GM19452 (cell line): ENCODE results near the gene ATG7.
"Not testable (repeated sequence)": the region's sequence is repeated elsewhere in the genome, so short reads cannot be mapped to it uniquely, and the experiment has no call there.

Source experiments
- ATAC-seq: cut with Tn5 transposase; IDR thresholded peaks from one replicate; pipeline ENCODE4 v1.9.1; 2021; ENCODE audit not compliant: unreplicated experiment

The ATG7 gene

DNA sequence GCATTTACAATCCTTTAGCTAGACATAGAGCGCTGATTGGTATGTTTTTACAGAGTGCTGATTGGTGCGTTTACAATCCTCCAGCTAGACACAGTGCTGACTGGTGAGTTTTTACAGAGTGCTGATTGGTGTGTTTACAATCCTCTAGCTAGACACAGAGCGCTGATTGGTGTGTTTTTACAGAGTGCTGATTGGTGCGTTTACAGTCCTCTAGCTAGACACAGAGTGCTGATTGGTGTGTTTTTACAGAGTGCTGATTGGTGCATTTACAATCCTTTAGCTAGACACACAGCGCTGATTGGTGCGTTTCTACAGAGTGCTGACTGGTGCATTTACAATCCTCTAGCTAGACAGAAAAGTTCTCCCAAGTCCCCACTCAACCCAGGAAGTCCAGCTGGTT, 76.7 kb downstream of the ATG7 start:
- not testable (repeated sequence) for ATAC-seq

- ATAC-seq = no peak
Measured at GRCh38 chr3:11349446-11349845, 77.2 kb downstream of the ATG7 start.

GRCh38 chr3:11350374-11350773, 78.2 kb downstream of the ATG7 start:
- no peak for ATAC-seq

DNA sequence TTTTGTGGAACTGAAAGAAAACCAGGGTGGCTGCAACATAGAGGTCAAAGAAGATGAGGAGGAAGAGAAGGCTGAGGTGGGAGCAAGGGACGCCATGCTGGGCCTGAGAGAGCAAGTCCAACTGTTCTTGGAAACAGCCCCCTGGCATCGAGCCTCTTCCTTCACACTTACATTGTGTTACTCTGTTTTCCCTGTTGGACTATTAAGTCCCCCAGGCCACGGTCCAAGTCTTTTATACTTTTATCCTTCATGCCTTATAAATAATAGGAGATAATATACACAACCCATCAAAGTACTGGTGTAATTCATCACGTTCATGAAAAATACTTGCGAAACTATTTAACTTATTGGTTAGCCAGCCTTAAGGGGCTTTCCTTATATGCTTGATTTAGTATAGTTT, 79.3 kb downstream of the ATG7 start:
- no peak for ATAC-seq

DNA sequence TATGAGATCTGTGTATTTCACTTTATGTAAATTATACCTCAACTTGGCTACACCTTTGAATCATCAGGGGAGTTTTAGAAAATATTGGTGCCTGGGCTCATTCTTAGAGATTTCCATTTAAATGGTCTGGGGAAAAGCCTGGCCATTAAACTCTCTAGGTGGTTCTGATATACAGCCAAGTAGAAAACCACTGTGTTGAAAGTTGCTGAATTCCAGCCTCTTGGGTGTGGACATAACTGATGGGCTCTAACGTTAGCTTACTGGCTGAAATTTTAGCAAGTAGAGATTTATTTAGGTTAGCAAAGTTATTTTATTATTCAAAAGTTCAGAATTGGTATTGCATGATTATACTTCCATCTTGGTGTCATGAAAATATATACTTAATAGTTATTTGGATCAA, 84.1 kb downstream of the ATG7 start:
- ATAC-seq = no peak

- ATAC-seq = no peak
Measured at GRCh38 chr3:11362600-11362999, 90.4 kb downstream of the ATG7 start.

DNA sequence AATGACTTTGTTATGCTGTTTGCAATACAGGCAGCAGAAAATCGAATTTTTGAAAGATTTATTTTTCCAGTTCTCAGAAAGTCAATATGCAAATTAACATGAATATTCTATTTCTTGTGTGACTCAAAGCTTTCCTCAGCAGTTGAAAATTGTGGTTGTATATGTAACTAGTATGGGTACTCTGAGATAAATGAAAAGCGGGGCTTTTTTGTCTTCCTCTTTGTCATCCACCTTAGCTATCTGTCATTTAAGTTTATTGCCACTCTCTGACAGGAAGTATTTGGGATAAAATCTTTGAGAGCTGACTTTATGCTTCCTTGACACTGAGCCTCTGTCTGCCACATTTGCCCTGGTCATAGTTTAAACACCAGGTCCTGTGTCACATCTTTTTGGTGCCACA, 91.5 kb downstream of the ATG7 start:
- no peak for ATAC-seq

GRCh38 chr3:11364181-11364580, 92.0 kb downstream of the ATG7 start:
- ATAC-seq = no peak

GRCh38 chr3:11367143-11367693, 95.0 kb downstream of the ATG7 start:
- ATAC-seq = no peak

DNA sequence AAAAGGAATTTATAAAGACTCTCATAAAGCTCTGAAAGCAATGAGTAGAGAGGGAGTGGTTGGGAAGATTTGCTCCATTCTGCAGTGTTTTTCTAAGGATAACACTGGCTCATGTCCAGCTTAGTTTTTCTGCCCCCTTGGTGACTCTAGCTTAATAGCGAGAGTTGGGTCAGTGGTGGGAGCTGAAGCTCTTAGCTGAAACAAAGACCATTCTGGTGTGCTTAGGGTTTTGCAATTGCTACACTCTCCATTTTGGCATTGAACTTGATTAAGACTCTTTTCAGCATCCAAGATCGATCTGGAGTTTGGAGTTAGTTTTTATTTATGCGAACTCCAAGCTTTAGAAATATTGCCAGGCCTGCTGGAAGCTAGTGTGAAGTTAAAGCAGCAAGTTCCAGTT, 98.0 kb downstream of the ATG7 start:
- ATAC-seq = no peak

DNA sequence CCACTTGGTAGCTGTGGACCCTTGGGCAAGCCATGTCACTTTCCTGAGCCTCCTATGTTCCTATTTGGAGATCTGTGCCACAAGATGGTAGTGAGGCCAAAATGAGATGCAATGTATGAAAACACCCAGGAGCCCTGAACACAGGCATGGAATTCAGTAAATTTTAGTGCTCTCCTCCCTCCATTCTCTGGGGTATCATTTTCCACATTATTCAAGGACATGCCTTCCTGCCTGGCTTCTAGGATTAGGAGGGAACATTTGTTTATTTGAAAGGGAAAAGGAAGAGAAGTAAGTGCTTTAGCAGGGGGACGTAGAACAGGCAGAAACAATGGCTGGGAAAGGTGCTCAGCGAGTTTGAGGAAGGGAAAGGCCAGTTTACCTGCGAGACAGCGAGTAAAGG, 98.8 kb downstream of the ATG7 start:
- no peak for ATAC-seq

- ATAC-seq = no peak
Measured at GRCh38 chr3:11371747-11372146, 99.5 kb downstream of the ATG7 start.

- no peak for ATAC-seq
Measured at GRCh38 chr3:11373235-11373634, 101.0 kb downstream of the ATG7 start.

GRCh38 chr3:11373654-11374053, 101.5 kb downstream of the ATG7 start:
- no peak for ATAC-seq

GRCh38 chr3:11375333-11376088, 103.3 kb downstream of the ATG7 start:
- ATAC-seq = no peak

DNA sequence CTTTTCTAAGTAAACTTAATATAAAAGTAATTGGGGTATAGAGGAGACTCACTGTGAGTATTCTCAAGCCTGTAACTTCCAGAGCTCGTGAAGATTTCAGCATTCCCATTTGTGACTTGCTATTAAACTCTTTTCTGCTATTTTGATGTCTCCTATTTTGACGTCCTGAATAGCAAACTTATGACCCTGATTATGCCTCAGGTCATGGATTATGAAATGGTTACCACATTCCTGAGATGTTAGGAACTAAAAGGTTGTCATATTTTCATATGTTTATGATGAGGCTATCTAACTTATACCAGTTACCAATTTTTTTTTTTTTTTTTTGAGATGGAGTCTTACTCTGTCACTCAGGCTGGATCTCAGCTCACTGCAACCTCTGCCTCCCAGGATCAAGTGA, 105.5 kb downstream of the ATG7 start:
- ATAC-seq = no peak

DNA sequence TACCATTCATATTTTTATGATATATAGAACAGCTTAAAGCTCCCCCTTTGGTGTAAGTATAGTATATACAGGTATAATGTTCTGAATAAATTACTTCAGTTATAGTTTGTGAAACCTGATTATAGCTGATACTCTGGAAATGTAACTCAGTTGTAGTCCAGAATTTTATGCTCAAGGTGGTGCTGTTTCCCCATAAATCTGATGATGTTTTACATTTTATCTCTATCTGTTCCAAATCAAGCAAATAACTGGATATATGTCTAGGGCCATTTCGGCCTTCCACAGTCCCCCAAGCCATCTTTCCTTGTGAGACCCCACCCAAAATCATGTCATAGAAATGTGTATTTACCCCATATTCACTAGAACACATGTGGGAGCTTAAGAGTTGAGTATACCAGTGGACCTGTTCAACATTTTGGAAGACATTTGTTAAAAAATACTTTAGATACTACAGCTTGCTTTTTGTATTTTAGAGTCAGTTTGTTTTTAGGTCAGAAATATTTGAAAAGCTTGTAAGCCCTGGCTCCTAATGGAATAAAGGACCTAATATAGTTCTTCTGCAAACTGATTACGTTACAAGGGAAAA, 107.1 kb downstream of the ATG7 start:
- ATAC-seq = no peak

GRCh38 chr3:11379824-11380701, 107.9 kb downstream of the ATG7 start:
- ATAC-seq = no peak

DNA sequence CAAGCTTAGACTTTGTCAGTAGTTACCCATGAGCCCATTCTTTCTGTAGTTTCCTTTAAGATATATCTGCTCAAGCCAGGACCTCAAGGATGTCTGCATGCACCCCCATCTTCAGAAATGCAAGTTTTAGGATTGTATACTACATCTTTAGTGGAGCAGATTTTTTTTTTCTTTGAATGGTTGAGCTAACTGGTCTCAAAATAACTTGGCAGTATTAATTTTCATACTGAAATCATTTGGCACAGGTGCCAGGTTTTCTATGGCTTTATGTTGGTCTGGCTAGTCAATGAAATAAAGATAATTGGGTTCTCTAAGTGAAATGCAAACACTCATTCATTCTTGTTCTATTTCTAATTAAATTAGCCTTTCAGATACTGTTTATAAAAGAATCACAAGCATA, 108.9 kb downstream of the ATG7 start:
- ATAC-seq = no peak

DNA sequence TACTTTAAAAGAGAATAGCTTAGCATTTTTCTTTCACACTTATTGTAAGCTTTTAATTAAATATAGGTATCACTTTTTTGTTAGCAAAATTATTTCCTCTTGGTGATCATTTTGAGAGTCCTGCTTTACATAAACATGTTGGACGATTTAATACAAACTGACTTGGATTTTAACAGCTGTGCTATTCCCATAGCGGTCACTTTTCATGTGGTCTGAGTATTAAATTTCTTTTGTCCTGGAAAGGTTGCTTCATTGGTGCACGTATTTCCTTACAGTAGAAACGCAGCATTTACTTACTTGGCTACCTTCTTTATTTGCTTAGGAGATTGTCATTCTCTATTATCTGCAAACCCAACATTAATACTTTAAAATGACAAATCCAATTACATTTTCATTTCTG, 109.4 kb downstream of the ATG7 start:
- ATAC-seq = no peak

DNA sequence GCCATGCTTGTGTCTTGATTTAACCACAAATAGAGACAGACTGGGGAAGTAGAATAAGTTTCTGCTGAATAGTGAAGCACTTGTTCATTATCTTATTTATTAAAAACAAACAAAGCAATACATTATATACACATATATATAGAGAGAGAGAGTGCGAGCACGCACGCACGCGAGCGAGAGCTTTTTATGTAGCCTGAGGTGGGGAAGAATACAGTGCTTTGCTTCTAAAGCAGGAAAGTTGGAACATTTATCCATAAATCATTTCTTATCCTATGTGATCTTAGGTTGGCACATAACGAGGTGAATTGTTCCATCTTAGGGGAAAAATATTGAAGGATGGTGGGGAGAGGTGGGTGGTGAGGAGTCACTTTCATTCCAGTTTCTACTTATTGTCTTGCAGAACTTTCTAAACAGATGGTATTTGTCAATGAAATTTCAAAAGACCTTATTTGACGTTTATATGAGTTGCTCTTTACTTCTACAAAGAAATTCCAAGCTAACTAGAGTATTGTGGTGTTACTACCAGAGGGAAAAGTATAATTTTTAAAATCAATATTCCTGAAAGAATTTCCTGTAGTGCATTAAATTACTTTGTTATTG, 110.0 kb downstream of the ATG7 start:
- no peak for ATAC-seq
